Measurements from ENCODE around the gene NFAM1. TPM values are rescaled to one million over a fixed set of nuclear protein-coding genes. Genes with fewer than 3 reads are reported as not detected.

The NFAM1 gene
- total and polyA plus RNA-seq, 2 donors: 0.79 to 1.2 TPM

- Histone ChIP-seq H3K36me3 (ENCODE audit: insufficient read depth) (no peaks in the 10 kb centered on the region), H3K4me3 (ENCODE audit: low read depth, low read length) (no peak overlapping the region), H3K27ac (ENCODE audit: low read depth) (no peak overlapping the region), H3K4me1 (ENCODE audit: insufficient read depth) (no peaks in the 10 kb centered on the region)
- DNase-seq (ENCODE audit: extremely low spot score): no peak
- 54% methylated on average over 27 of the region's 27 CpGs for WGBS
Measured at GRCh38 chr22:42433754-42434682, 1.8 kb upstream of the NFAM1 start.

DNA sequence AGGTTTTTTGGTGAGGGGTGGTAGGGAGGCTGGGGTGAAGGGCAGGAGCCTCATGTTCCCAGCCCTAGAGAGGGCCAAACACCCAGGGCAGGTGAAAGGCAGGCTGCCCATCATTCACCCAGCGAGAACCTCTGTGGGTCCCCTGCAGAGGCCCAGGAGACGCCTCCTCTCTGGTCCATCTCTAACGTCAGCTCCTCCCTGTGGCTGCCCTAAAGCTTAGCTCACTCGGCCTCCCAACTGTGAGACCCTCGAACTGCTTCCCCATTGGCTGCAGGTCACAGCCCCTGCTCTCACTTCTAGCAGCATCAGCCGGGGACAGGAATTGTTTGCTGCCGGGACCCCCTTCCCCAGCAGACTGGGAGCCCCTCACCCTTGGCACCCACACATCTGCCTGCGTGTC lies 615 bp upstream of the NFAM1 start:
- no peak for DNase-seq (ENCODE audit: extremely low spot score)
- Histone ChIP-seq H3K4me3 (ENCODE audit: low read depth, low read length) (no peak overlapping the region), H3K36me3 (ENCODE audit: insufficient read depth) (no peaks in the 10 kb centered on the region), H3K27ac (ENCODE audit: low read depth) (no peak overlapping the region), H3K4me1 (ENCODE audit: insufficient read depth) (no peaks in the 10 kb centered on the region)
- 81% methylated on average over 8 of the region's 8 CpGs for WGBS

- H3K27ac ChIP-seq (ENCODE audit: low read depth): no peak overlapping the region
- no peak overlapping the region for H3K4me3 ChIP-seq (ENCODE audit: low read depth, low read length)
- H3K4me1 ChIP-seq (ENCODE audit: insufficient read depth): no peaks in the 10 kb centered on the region
- no peak for DNase-seq (ENCODE audit: extremely low spot score)
- WGBS: 43% methylated on average over 17 of the region's 17 CpGs
- H3K36me3 ChIP-seq (ENCODE audit: insufficient read depth): no peaks in the 10 kb centered on the region
Measured at GRCh38 chr22:42431401-42432019, 693 bp downstream of the NFAM1 start.

DNA sequence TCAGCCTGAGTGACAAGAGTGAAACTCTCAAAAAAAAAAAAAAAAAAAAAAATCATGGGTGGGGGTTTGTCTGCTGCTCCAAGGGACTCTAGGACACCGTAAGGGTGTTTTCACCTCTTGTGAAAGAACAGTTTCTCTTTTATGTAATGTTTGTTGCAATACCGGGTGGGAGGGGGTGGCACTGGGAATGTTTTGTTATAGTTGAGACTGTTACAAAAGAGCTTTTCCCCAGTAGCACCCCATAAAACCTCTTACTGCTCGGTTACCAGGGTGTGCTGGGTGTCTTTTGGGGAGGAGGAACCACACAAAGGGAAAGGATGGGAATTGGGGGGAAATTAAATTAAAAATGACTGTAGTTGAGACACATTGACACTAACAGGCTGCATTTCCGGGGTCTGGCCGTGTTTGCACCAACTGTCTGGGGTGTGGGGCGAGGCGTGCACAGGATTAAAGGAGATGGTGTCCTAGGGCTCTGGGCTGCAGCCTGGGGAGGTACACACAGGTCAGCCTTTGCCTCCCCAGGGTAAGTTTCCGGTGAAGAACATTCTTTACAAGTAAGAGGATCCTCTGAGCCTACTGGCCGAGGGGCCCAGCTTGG lies 1.6 kb downstream of the NFAM1 start:
- Histone ChIP-seq H3K27ac (ENCODE audit: low read depth) (no peak overlapping the region), H3K36me3 (ENCODE audit: insufficient read depth) (no peaks in the 10 kb centered on the region), H3K4me1 (ENCODE audit: insufficient read depth) (no peaks in the 10 kb centered on the region), H3K4me3 (ENCODE audit: low read depth, low read length) (no peak overlapping the region)
- DNase-seq (ENCODE audit: extremely low spot score): no peak
- WGBS: 85% methylated on average over 9 of the region's 9 CpGs

DNA sequence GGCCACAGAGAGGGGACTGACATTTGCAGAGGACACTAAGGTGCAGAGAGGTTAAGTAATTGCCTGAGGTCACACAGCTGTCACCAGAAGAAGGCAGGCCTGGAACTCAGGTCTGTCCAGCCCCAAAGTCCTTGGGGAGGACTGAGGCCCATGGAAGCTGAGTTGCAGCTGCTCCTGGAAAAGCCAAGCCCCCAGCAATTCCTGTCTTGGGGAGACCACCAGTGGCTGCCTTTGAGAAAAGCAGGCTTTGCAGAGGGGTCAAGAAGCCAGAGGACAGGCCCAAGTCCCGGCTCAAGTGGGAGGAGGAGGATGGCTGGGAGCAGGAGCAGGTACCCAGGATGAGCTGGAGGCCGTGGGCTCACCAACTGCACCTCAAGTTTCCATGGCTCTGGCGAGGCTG lies 3.4 kb downstream of the NFAM1 start:
- no peaks in the 10 kb centered on the region for H3K36me3 ChIP-seq (ENCODE audit: insufficient read depth)
- H3K4me3 ChIP-seq (ENCODE audit: low read depth, low read length): no peak overlapping the region
- no peak for DNase-seq (ENCODE audit: extremely low spot score)
- 88% methylated on average over 3 of the region's 3 CpGs for WGBS
- no peaks in the 10 kb centered on the region for H3K4me1 ChIP-seq (ENCODE audit: insufficient read depth)
- no peak overlapping the region for H3K27ac ChIP-seq (ENCODE audit: low read depth)

GRCh38 chr22:42428025-42428424 lies 4.2 kb downstream of the NFAM1 start:
- no peak overlapping the region for H3K27ac ChIP-seq (ENCODE audit: low read depth)
- no peak overlapping the region for H3K4me3 ChIP-seq (ENCODE audit: low read depth, low read length)
- no peaks in the 10 kb centered on the region for H3K36me3 ChIP-seq (ENCODE audit: insufficient read depth)
- no peaks in the 10 kb centered on the region for H3K4me1 ChIP-seq (ENCODE audit: insufficient read depth)
- WGBS: 56% methylated on average over 14 of the region's 14 CpGs
- no peak for DNase-seq (ENCODE audit: extremely low spot score)

GRCh38 chr22:42427167-42427566 lies 5.0 kb downstream of the NFAM1 start:
- 68% methylated on average over 9 of the region's 9 CpGs for WGBS
- DNase-seq (ENCODE audit: extremely low spot score): no peak

GRCh38 chr22:42425989-42426355 lies 6.2 kb downstream of the NFAM1 start:
- Histone ChIP-seq H3K4me3 (ENCODE audit: low read depth, low read length) (no peak overlapping the region), H3K4me1 (ENCODE audit: insufficient read depth) (no peaks in the 10 kb centered on the region), H3K27ac (ENCODE audit: low read depth) (no peak overlapping the region), H3K36me3 (ENCODE audit: insufficient read depth) (no peaks in the 10 kb centered on the region)
- DNase-seq (ENCODE audit: extremely low spot score): no peak
- 82% methylated on average over 3 of the region's 3 CpGs for WGBS

More at GRCh38 chr22:42427167-42427566, 5.0 kb downstream of the NFAM1 start:
- Histone ChIP-seq H3K36me3 (ENCODE audit: insufficient read depth) (no peaks in the 10 kb centered on the region), H3K27ac (ENCODE audit: low read depth) (no peak overlapping the region), H3K4me3 (ENCODE audit: low read depth, low read length) (no peak overlapping the region), H3K4me1 (ENCODE audit: insufficient read depth) (no peaks in the 10 kb centered on the region)

DNA sequence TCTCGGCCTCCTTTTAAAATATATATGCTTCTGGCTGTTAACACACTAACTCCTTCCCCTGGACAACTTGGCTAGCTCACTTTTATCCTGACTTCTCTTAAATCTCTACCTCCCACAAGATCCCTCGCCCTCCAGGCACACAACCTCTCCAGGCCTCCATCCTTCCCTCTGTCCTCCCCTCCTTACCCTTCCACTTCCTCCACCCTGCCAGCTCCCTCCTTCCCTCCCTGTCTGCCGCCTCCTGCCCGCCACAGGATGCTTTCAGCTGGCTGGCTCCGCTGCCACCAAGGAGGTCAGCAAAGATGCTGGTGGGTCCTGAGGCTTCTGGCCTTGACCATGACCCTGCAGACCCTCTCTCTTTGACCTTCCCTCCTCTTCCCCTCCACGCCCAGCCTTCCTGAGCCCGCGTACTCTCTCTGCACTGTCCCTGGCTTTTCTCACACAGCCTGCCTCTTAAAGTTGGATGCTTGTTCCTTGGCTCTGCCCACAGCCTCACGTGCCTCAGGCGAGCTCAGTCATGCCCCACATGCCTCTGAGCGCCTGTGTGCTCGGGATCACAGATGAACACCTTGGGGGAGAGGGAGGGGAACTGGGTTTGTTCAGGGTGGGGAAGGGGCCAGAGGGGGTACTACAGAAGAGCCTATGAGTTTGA lies 6.7 kb downstream of the NFAM1 start:
- H3K27ac ChIP-seq (ENCODE audit: low read depth): no peak overlapping the region
- WGBS: 64% methylated on average over 12 of the region's 12 CpGs
- H3K36me3 ChIP-seq (ENCODE audit: insufficient read depth): no peaks in the 10 kb centered on the region
- no peaks in the 10 kb centered on the region for H3K4me1 ChIP-seq (ENCODE audit: insufficient read depth)
- no peak overlapping the region for H3K4me3 ChIP-seq (ENCODE audit: low read depth, low read length)
- DNase-seq (ENCODE audit: extremely low spot score): no peak

GRCh38 chr22:42419243-42419881 lies 12.8 kb downstream of the NFAM1 start:
- Histone ChIP-seq H3K36me3 (ENCODE audit: insufficient read depth) (no peaks in the 10 kb centered on the region), H3K4me3 (ENCODE audit: low read depth, low read length) (no peak overlapping the region), H3K4me1 (ENCODE audit: insufficient read depth) (no peaks in the 10 kb centered on the region), H3K27ac (ENCODE audit: low read depth) (no peak overlapping the region)
- no peak for DNase-seq (ENCODE audit: extremely low spot score)
- 80% methylated on average over 18 of the region's 18 CpGs for WGBS

- no peak overlapping the region for H3K27ac ChIP-seq (ENCODE audit: low read depth)
- H3K4me1 ChIP-seq (ENCODE audit: insufficient read depth): no peaks in the 10 kb centered on the region
- H3K4me3 ChIP-seq (ENCODE audit: low read depth, low read length): no peak overlapping the region
- no peak for DNase-seq (ENCODE audit: extremely low spot score)
- no peaks in the 10 kb centered on the region for H3K36me3 ChIP-seq (ENCODE audit: insufficient read depth)
- WGBS: 75% methylated on average over 12 of the region's 12 CpGs
Measured at GRCh38 chr22:42418811-42419242, 13.4 kb downstream of the NFAM1 start.

DNA sequence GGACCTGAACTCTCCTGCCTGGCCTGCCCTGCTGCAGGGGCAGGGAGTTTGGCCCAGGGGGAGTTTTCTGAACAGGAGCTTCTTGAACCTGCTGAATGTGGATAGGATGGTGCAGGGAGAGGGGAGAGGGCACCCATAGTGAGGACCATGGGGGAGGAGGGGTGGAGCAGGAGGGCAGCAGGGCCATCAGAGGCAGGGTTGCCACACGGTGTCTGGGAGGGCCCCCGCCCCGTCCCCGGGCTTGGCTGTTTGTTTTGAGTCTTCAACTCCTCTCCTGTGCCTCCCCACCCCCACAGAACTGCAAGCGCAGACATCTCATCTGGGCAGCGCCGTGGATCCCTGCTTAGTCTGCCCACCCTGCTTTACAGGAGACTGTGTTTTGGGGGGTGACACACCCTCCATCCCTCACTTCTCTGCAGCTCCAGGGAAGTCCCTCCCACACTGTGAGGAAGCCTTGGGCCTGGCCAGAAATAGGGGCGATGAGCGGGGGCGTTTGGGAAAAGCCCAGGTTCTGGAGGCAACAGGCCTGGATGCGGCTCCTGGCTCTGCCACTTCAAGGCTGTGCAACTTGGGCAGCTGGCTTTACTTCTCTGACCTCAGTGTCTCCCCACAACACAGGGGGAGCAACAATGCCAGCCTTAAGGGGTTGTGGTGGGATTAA lies 14.4 kb downstream of the NFAM1 start:
- Histone ChIP-seq H3K4me3 (ENCODE audit: low read depth, low read length) (no peak overlapping the region), H3K27ac (ENCODE audit: low read depth) (no peak overlapping the region), H3K36me3 (ENCODE audit: insufficient read depth) (no peaks in the 10 kb centered on the region), H3K4me1 (ENCODE audit: insufficient read depth) (no peaks in the 10 kb centered on the region)
- DNase-seq (ENCODE audit: extremely low spot score): no peak
- WGBS: 73% methylated on average over 11 of the region's 11 CpGs

All from urinary bladder (tissue), 4 donors.